Psoas muscle (tissue), 8 donors: ENCODE data around the gene B3GAT3. TPM values are rescaled to one million over a fixed set of nuclear protein-coding genes. Genes with fewer than 3 reads are reported as not detected.

Source experiments
- ATAC-seq, 4 donors: fragments of 200-7000 bp; cut with Tn5 transposase; one replicate each; pipeline ENCODE4 v1.9.1; 2020; ENCODE audit warnings: moderate library complexity in 3 of 4, mild to moderate bottlenecking in 2 of 4
- DNase-seq, 2 donors: peaks; one replicate each; pipeline ENCODE4 v3.0.0-alpha.2; 2020
- H3K27ac ChIP-seq: fragments of 200-600 bp; one replicate; pipeline ENCODE4 v1.8.0; 2022
- H3K27me3 ChIP-seq, 3 donors: fragments of 200-600 bp in 1 of 3; one replicate each; pipeline versions ENCODE4 v1.6.1 to v1.8.0; 2013 to 2022; ENCODE audit warnings: low read length in 2 of 3, mild to moderate bottlenecking in 2 of 3, moderate library complexity in 1 of 3; ENCODE audit not compliant: insufficient read depth in 3 of 3
- H3K36me3 ChIP-seq, 2 donors: fragments of 200-600 bp in 1 of 2; one replicate each; pipeline versions ENCODE4 v1.6.1 to v1.8.0; 2013 to 2022; ENCODE audit warnings: low read depth in 1 of 2, mild to moderate bottlenecking in 1 of 2, moderate library complexity in 1 of 2; ENCODE audit not compliant: insufficient read depth in 1 of 2
- H3K4me1 ChIP-seq: fragments of 200-600 bp; one replicate; pipeline ENCODE4 v1.8.0; 2022
- H3K4me3 ChIP-seq: fragments of 200-600 bp; one replicate; pipeline ENCODE4 v1.8.0; 2022; ENCODE audit warnings: mild to moderate bottlenecking
- H3K9me3 ChIP-seq: fragments of 200-600 bp; one replicate; pipeline ENCODE4 v1.8.0; 2022
- CTCF ChIP-seq: fragments of 200-600 bp; IDR thresholded peaks from one replicate; pipeline ENCODE4 v1.8.0; 2022; ENCODE audit warnings: antibody characterized with exemption
- WGBS, 3 donors: extraction: QIAGEN DNeasy Blood & Tissue Kit; methylation state at CpG; one replicate each; pipeline versions ENCODE4 v1.1.6 to v1.1.7; 2013; 5-methylcytosine and 5-hydroxymethylcytosine counted together
- intact Hi-C, 2 donors: fragments of 100-400 bp; cut with DNase I; formaldehyde crosslinking; loops; one replicate each; pipeline versions ENCODE4 v1.11.0 to v1.14.2; 2022
- polyA plus RNA-seq, 3 donors: library from polyadenylated mRNA; stranded (reverse); fragments of 200-250 nt; gene quantifications; one replicate each; pipeline ENCODE4 v1.2.3, GENCODE V29; 2013
- total RNA-seq, 4 donors: library from RNA; stranded (reverse); fragmentation: NEBNext Ultra II Directional in 2 of 4; extraction: Animal tissue kit (Norgen Biotek cat#: 25700) in 2 of 4; gene quantifications; one replicate each; pipeline versions ENCODE4 v1.2.1 to v1.2.4, GENCODE V29; 2021 to 2023
- donor health status: healthy with polysubstance abuse.
- donor health status: DM: no; HTN: no; CAD: no; lungs with moderate emphysema.
- donor health status: Bipolar disorder and iron deficiency.
- donor health status: healthy.
- donor health status: DM: yes; HTN: yes; CAD: no.
- donor health status: DM: no; HTN: no; CAD: no.
- donor health status: DM: no; HTN: no; CAD: no.
- donor health status: DM: yes; HTN: yes; CAD: no.

The B3GAT3 gene
- total and polyA plus RNA-seq, 7 donors: 7.4 to 37.6 (median 11.7) TPM

- DNase-seq (peak in 1 of 2 donors; percentile 9), ATAC-seq (no peak)
- Histone ChIP-seq H3K36me3 (peaks cover 19 to 100% of the 10 kb centered on the region in 2 donors), H3K4me3 (no peak overlapping the region), H3K9me3 (no peaks in the 10 kb centered on the region), H3K27ac (no peak overlapping the region), H3K4me1 (peaks cover 38% of the 10 kb centered on the region), H3K27me3 (no peaks in the 10 kb centered on the region)
- TF ChIP-seq CTCF: no peak
- intact Hi-C loops: no loop called here
- 76 to 88% (median 79%) methylated on average over 8 of the region's 8 CpGs for WGBS, 3 donors
These were observed 54.7 kb downstream of the B3GAT3 start for GRCh38 chr11:62567018-62567633.

GRCh38 chr11:62566247-62566646 lies 55.5 kb downstream of the B3GAT3 start:
- H3K27ac ChIP-seq: no peak overlapping the region
- H3K27me3 ChIP-seq: no peaks in the 10 kb centered on the region
- WGBS, 3 donors: 94 to 97% (median 94%) methylated on average over 8 of the region's 8 CpGs
- no peak overlapping the region for H3K4me3 ChIP-seq
- H3K36me3 ChIP-seq: peaks cover 20 to 100% of the 10 kb centered on the region in 2 donors
- intact Hi-C loops: no loop called here
- H3K4me1 ChIP-seq: peaks cover 37% of the 10 kb centered on the region
- no peak for DNase-seq
- no peak for TF ChIP-seq CTCF
- ATAC-seq: no peak
- no peaks in the 10 kb centered on the region for H3K9me3 ChIP-seq

Other genes starting within 250 kb of the B3GAT3 start
- not detected for gene SCGB1A1, start 203.0 kb downstream of the B3GAT3 start, total RNA-seq
- under 1 TPM in 1 of 3 donors, not detected in 2; 0.35 TPM for gene SCGB1A1, start 203.0 kb downstream of the B3GAT3 start, polyA plus RNA-seq
- gene AHNAK, start 75.2 kb downstream of the B3GAT3 start, total RNA-seq: 100 to 1,000 TPM; 376 to 679 (median 425) TPM
- gene AHNAK, start 75.2 kb downstream of the B3GAT3 start, polyA plus RNA-seq: 100 to 1,000 TPM in 2 of 3 donors, 10 to 100 TPM in 1; 93.5 to 227 (median 206) TPM
- 1,000 to 10,000 TPM; 1,137 to 1,954 (median 1,509) TPM for gene EEF1G, start 48.1 kb downstream of the B3GAT3 start, total RNA-seq
- gene EEF1G, start 48.1 kb downstream of the B3GAT3 start, polyA plus RNA-seq: 1,000 to 10,000 TPM; 1,687 to 2,356 (median 2,243) TPM
- 10 to 100 TPM; 14.3 to 23.7 (median 19.6) TPM for gene TUT1, start 30.5 kb downstream of the B3GAT3 start, total RNA-seq
- 10 to 100 TPM; 12.1 to 15.5 (median 12.7) TPM for gene TUT1, start 30.5 kb downstream of the B3GAT3 start, polyA plus RNA-seq
- 10 to 100 TPM; 20.0 to 32.5 (median 28.6) TPM for gene MTA2, start 20.1 kb downstream of the B3GAT3 start, total RNA-seq
- gene MTA2, start 20.1 kb downstream of the B3GAT3 start, polyA plus RNA-seq: 10 to 100 TPM; 18.4 to 27.1 (median 26.9) TPM
- 10 to 100 TPM; 14.1 to 19.5 (median 16.9) TPM for gene EML3, start 9.2 kb downstream of the B3GAT3 start, total RNA-seq
- gene EML3, start 9.2 kb downstream of the B3GAT3 start, polyA plus RNA-seq: 10 to 100 TPM in 2 of 3 donors, 1 to 10 TPM in 1; 7.4 to 11.3 (median 11.1) TPM
- 1 to 10 TPM; 2.0 to 4.4 (median 3.1) TPM for gene ROM1, start 8.7 kb downstream of the B3GAT3 start, total RNA-seq
- 1 to 10 TPM; 3.7 to 5.5 (median 4.7) TPM for gene ROM1, start 8.7 kb downstream of the B3GAT3 start, polyA plus RNA-seq
- gene GANAB, start 24.6 kb upstream of the B3GAT3 start, total RNA-seq: 10 to 100 TPM; 59.7 to 62.2 (median 61.4) TPM
- gene GANAB, start 24.6 kb upstream of the B3GAT3 start, polyA plus RNA-seq: 10 to 100 TPM; 34.3 to 64.6 (median 62.0) TPM
- gene INTS5, start 31.3 kb upstream of the B3GAT3 start, total RNA-seq: 10 to 100 TPM; 13.5 to 20.6 (median 17.1) TPM
- gene INTS5, start 31.3 kb upstream of the B3GAT3 start, polyA plus RNA-seq: 10 to 100 TPM in 1 of 3 donors, 1 to 10 TPM in 2; 8.1 to 19.9 (median 9.3) TPM
- gene C11orf98, start 43.2 kb upstream of the B3GAT3 start, total RNA-seq: 10 to 100 TPM; 29.8 to 50.9 (median 50.2) TPM
- gene C11orf98, start 43.2 kb upstream of the B3GAT3 start, polyA plus RNA-seq: 100 to 1,000 TPM in 1 of 3 donors, 10 to 100 TPM in 2; 87.1 to 155 (median 93.1) TPM
- gene CSKMT, start 43.3 kb upstream of the B3GAT3 start, total RNA-seq: 10 to 100 TPM in 2 of 4 donors, 1 to 10 TPM in 2; 3.8 to 12.8 (median 9.4) TPM
- 10 to 100 TPM in 1 of 3 donors, 1 to 10 TPM in 2; 4.8 to 11.4 (median 7.8) TPM for gene CSKMT, start 43.3 kb upstream of the B3GAT3 start, polyA plus RNA-seq
- gene UQCC3, start 49.7 kb upstream of the B3GAT3 start, total RNA-seq: 1 to 10 TPM; 5.2 to 8.8 (median 7.1) TPM
- 10 to 100 TPM in 1 of 3 donors, 1 to 10 TPM in 2; 6.4 to 16.5 (median 8.6) TPM for gene UQCC3, start 49.7 kb upstream of the B3GAT3 start, polyA plus RNA-seq
- gene LBHD1, start 50.3 kb upstream of the B3GAT3 start, total RNA-seq: 1 to 10 TPM in 3 of 4 donors, under 1 TPM in 1; 0.74 to 3.2 (median 1.9) TPM
- 1 to 10 TPM in 2 of 3 donors, under 1 TPM in 1; 0.98 to 3.6 (median 1.6) TPM for gene LBHD1, start 50.3 kb upstream of the B3GAT3 start, polyA plus RNA-seq
- gene UBXN1, start 57.1 kb upstream of the B3GAT3 start, total RNA-seq: 100 to 1,000 TPM; 102 to 204 (median 149) TPM
- 100 to 1,000 TPM; 225 to 376 (median 295) TPM for gene UBXN1, start 57.1 kb upstream of the B3GAT3 start, polyA plus RNA-seq
- gene LRRN4CL, start 67.5 kb upstream of the B3GAT3 start, total RNA-seq: 1 to 10 TPM; 2.4 to 4.8 (median 3.8) TPM
- gene LRRN4CL, start 67.5 kb upstream of the B3GAT3 start, polyA plus RNA-seq: 1 to 10 TPM; 1.8 to 3.7 (median 2.8) TPM
- gene BSCL2, start 85.4 kb upstream of the B3GAT3 start, total RNA-seq: 10 to 100 TPM; 17.0 to 45.4 (median 29.0) TPM
- 100 to 1,000 TPM in 1 of 3 donors, 10 to 100 TPM in 2; 61.5 to 174 (median 63.5) TPM for gene BSCL2, start 85.4 kb upstream of the B3GAT3 start, polyA plus RNA-seq
- not detected for gene GNG3, start 85.7 kb upstream of the B3GAT3 start, total RNA-seq
- under 1 TPM in 2 of 3 donors, not detected in 1; 0.10 to 0.39 TPM for gene GNG3, start 85.7 kb upstream of the B3GAT3 start, polyA plus RNA-seq
- 10 to 100 TPM; 27.2 to 39.7 (median 31.4) TPM for gene HNRNPUL2, start 105.5 kb upstream of the B3GAT3 start, total RNA-seq
- gene HNRNPUL2, start 105.5 kb upstream of the B3GAT3 start, polyA plus RNA-seq: 10 to 100 TPM; 23.8 to 35.1 (median 25.0) TPM
- 10 to 100 TPM; 14.8 to 19.6 (median 16.4) TPM for gene TTC9C, start 106.5 kb upstream of the B3GAT3 start, total RNA-seq
- 10 to 100 TPM; 20.2 to 30.4 (median 28.2) TPM for gene TTC9C, start 106.5 kb upstream of the B3GAT3 start, polyA plus RNA-seq
- gene ZBTB3, start 132.2 kb upstream of the B3GAT3 start, total RNA-seq: 1 to 10 TPM; 5.4 to 8.7 (median 6.5) TPM
- 1 to 10 TPM; 1.5 to 3.5 (median 2.1) TPM for gene ZBTB3, start 132.2 kb upstream of the B3GAT3 start, polyA plus RNA-seq
- 10 to 100 TPM; 31.7 to 44.7 (median 36.2) TPM for gene POLR2G, start 139.6 kb upstream of the B3GAT3 start, total RNA-seq
- gene POLR2G, start 139.6 kb upstream of the B3GAT3 start, polyA plus RNA-seq: 10 to 100 TPM; 44.0 to 92.6 (median 48.8) TPM
- 10 to 100 TPM; 13.5 to 19.9 (median 18.3) TPM for gene TAF6L, start 149.4 kb upstream of the B3GAT3 start, total RNA-seq
- 10 to 100 TPM; 18.0 to 26.5 (median 20.1) TPM for gene TAF6L, start 149.4 kb upstream of the B3GAT3 start, polyA plus RNA-seq
- 10 to 100 TPM; 12.2 to 18.5 (median 16.0) TPM for gene TMEM179B, start 165.4 kb upstream of the B3GAT3 start, total RNA-seq
- gene TMEM179B, start 165.4 kb upstream of the B3GAT3 start, polyA plus RNA-seq: 10 to 100 TPM; 31.5 to 42.0 (median 34.4) TPM
- gene TMEM223, start 170.0 kb upstream of the B3GAT3 start, total RNA-seq: 10 to 100 TPM in 1 of 4 donors, 1 to 10 TPM in 3; 6.2 to 11.5 (median 8.4) TPM
- 10 to 100 TPM; 16.6 to 37.7 (median 21.7) TPM for gene TMEM223, start 170.0 kb upstream of the B3GAT3 start, polyA plus RNA-seq
- 10 to 100 TPM; 38.3 to 45.4 (median 41.9) TPM for gene NXF1, start 183.5 kb upstream of the B3GAT3 start, total RNA-seq
- gene NXF1, start 183.5 kb upstream of the B3GAT3 start, polyA plus RNA-seq: 10 to 100 TPM; 36.3 to 67.0 (median 49.7) TPM
- 10 to 100 TPM; 16.0 to 24.6 (median 20.7) TPM for gene STX5, start 210.1 kb upstream of the B3GAT3 start, total RNA-seq
- gene STX5, start 210.1 kb upstream of the B3GAT3 start, polyA plus RNA-seq: 10 to 100 TPM; 18.2 to 21.1 (median 21.1) TPM
- not detected for gene TEX54, start 210.9 kb upstream of the B3GAT3 start, total RNA-seq
- gene TEX54, start 210.9 kb upstream of the B3GAT3 start, polyA plus RNA-seq: not detected
- 10 to 100 TPM; 32.9 to 74.9 (median 54.2) TPM for gene WDR74, start 217.6 kb upstream of the B3GAT3 start, total RNA-seq
- 100 to 1,000 TPM in 1 of 3 donors, 10 to 100 TPM in 2; 90.1 to 121 (median 92.5) TPM for gene WDR74, start 217.6 kb upstream of the B3GAT3 start, polyA plus RNA-seq